NOMO-1 treated with DMSO at 0.1 percent for 48 hours (cell line): ENCODE results near the gene WBP2.

ENCODE experiments used
- DNase-seq: peaks from one replicate; lab custom pipeline; 2025; ENCODE audit not compliant: unreplicated experiment; lab: John Stamatoyannopoulos, UW

WBP2 gene

DNA sequence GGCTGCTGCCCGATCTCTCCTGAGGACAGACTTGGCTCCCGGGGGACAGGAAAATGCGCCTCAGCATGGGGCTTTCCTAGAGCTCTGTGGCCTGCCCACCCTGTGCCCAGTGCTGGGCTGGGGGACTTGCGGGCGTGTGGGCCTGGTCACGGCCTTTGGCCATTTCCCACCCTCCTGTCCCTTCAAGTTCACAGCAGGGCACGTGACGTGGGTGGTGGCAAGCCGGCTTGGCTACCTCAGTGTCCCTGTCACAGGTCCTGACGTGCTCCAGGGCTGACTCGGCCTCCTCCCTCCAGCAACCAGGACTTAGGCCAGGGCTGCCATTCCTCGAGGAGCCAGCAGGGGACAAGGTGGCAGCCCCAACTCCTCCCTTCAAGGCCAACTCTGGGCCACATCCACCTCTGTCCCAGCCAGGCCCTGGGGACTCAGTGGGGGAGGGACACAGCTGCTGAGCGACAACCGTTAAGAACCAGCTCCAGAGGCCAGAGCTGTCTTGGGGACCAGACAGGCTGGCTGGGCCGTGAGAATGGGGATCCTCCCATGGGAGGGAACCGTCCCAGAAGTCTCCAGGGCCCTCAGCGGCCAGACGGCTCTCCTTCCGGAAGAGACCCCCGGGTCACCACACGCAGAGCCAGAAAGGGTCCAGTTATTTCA, 9.9 kb downstream of the WBP2 start:
- DNase-seq: peak; percentile 51

DNA sequence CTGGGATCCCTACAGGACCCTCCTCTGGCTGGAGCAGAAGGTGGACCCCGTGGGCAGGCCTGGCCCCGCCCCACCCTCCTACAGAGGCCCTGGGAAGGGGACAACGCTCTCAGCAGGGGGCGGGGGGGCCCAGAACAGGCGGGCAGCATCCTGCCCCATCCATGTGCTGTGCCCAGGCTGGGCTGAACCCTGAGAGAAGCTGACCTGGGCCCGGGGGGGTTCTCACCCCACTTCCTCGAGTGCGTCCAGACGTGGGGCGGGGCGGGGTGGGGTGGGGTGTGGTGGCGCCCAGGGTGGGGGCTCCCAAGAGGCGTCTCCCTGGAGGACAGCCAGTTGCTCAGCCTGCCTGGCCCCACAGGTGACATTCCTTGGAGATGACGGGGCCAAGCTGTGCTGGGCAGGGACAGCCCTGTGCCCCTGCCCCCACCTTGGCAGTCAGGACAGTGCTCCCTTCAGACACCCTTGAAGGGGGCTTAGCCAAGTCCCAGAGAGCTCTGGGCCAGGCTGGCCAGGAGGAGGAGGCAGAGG, 10.5 kb downstream of the WBP2 start:
- DNase-seq: no peak

DNA sequence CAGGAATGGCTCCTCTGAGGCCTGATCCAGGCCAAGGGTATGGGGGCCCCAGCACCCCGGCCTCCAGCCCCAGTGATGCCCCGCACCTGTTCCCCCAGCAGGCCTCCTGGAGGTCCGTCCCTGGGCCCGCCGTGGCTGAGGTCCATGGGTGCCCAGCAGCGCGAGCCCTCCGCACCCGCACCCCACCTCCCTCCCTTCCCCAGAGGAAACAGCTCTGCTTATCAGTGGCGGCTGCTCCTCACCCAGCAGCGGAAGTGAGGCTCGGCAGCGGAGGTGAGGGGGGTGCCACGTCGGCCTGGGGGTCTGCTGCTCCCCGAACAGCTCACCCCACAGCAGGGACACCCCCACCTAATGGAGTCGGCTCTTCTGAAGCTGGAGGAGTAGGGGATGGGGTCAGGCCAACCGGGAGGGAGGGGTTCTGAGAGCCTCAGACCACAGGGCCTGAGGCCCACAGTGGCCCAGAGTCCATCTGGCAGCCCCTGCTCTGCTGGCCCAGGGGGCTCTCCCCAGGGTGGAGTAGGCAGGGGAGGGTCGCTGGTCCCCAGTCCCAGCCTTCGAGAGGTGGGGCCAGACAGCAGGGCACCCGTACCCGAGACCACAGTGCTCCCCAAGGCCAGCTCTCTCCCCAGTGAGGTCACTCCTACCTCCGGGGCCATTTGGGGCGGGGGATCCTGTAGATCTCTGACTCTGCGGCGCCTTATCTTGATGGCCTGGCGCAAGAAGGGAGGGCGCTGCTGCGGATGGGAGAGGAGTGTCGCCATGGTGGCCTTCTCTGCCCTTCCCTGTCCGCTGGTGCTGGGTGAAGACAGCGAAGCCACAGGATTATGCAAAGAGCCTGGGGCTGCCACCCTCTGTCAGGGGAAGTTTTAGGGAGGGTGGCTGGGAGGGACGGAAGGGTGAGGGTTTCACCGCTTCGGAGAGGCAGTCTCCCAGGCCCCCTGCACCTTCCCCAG, 11.3 kb downstream of the WBP2 start, which contains the start of gene UNC13D:
Gene UNC13D, minus strand, starts transcription at position 828 of the 953 bp plus-strand sequence. Its CDS starts 67 bp downstream, at position 761.
- DNase-seq: peak; percentile 36

DNA sequence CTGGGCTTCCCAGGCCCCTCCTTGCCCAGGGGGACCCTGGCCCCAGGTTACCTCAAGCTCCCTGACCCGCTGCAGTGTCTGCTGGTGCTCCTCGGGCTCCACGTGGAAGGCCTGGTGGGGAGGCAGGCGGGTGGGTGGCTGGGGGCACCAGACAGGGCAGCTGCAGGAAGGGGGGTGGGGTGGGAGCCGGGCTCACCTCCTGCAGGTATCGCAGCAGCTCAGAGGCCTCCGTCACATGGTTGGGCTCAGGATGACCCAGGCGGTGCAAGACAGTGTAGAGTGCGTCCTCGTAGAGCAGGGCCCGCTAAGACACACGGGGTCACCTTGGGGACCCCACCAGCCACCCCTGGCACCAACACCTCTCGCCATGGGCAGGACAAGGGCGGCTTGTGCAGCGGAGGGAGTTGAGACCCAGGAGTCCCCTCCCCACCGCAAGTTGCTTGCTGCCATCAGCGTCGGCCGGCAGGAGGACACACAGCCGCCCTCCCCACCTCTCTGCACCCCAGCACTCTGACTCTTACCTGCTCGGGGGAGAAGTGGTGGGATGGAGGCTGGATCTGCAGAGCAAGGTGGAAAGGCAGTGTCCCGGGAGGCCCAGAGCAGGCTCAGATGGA, 12.1 kb downstream of the WBP2 start:
- DNase-seq: no peak

DNA sequence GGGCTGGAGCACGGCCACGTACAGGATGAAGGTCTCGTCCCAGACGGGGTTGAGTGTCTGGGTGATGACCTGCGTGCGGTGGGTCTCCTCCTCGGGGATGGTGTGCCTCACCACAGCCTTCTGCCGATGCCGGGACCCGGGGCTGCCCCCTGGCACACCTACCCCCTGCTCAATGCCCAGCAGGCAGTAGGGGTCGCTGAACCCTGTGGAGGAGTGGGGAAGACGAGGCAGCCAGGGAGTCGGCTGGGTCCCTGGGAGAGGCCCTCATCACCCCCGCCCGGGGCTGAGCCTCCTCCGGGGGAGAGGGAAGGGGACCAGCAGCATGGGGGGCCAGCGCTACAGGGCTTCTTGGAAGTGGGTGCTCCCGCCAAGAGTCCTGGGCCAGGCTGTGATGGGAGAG, 12.7 kb downstream of the WBP2 start:
- no peak for DNase-seq

DNA sequence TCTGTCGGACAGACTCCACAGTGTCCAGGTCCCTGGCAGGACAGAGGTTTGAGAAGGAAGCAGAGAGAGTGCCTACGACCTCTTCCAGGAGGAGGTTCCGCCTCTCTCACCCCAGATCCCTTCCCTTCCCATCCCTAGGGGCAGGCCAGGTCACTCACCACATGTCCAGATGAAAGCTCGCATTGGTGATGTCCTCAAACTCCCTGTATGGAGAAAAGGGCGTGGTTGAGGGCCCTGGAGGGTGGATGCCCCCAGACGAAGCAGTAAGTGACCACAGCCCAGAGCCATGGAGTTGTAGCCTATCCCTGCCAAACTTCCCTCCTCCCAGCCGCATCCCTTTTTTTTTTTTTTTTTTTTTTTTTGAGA, 14.4 kb downstream of the WBP2 start:
- no peak for DNase-seq

DNA sequence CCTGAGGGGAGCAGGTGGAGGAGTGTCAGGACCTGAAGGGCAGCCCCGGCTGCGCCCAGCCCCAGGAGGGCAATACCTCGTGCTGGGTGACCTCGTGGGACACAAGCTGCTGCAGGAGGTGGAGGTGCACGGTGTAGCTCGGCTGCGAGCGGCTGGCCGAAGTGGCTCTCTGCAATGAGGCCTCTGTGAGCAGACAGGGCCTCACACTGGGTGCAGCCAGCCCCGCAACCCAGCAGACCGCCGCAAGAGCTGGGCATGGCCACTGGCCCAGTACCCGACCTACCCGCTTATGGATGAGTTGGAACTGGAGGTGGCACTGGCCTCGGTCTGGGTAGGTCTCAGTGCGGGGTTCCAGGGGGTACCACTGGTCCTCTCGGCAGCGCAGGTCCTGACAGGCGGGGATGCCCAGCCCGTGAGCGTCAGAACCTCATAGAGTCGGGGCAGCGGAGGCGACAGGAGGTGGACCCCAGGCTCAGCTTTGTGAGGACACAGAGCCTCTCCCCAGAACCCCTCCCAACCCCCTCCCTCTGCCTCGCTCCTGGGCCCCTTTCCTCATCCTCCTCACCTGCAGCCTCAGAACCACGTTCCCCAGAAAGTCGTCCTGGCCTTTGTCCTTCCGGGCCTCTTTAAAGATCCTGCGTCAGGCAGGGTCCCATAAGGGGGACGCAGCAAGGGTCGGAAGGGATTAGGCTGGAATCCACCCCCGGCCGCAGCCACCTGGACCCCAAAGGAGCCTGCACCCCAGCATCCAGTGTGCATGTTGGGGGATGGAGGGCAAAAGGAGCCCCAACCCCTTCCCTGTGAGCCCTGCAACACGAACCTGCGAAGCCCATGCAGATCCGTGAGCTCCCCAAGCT, 15.0 kb downstream of the WBP2 start:
- DNase-seq: no peak

DNA sequence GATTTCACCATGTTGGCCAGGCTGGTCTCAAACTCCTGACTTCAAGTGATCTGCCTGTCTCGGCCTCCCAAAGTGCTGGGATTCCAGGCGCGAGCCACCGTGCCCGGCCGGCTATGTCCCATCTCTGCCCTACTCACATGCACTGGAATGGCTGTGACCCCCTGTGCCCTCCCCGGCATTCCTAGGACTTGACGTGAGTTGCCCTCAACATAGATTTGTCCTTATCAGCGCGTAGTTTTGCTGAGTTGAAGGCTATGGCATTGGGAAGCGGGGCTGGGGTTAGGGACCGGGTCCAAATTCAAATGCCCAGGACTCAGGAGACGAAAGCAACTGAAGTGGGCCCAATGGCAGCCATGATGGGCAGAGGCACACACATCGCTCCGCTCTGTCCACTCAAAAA, 16.7 kb downstream of the WBP2 start:
- DNase-seq: no peak

DNA sequence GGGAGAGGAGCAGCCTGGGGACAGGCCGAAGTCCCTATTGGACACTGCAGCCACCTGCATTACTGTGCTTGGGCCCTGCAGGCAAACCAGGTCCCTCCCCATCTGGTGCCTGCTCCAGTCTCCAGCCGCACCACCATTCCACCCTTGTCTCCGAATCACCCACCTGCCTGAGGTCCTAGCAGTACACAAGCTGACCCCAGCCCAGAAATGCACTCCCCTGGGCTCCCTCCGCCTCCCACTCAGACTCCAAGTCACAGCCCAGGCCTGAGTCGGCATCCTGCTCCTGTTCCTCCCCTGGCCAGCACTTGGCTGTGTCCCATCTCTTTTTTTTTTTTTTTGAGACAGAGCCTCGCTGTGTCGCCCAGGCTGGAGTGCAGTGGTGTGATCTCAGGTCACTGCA, 17.2 kb downstream of the WBP2 start:
- no peak for DNase-seq

DNA sequence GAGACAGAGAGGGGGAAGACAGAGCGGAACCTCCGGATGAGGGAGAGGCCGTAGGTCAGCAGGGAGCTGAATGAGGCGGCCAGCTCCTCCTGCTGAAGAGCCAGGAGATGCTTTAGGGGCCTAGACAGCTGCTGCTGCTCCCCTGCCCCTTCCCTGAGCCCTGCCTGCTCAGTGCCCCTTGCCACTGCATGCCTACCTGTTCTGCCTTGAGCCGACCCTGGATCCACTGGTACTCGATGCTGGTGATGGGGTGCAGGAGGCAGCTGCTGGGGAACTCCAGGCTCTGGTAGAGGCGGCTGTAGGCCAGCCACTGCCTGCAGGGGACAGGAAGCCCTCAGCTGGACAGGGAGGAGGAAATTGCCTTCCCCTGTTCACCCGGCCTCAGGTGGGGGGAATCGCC, 18.5 kb downstream of the WBP2 start:
- DNase-seq: no peak

DNA sequence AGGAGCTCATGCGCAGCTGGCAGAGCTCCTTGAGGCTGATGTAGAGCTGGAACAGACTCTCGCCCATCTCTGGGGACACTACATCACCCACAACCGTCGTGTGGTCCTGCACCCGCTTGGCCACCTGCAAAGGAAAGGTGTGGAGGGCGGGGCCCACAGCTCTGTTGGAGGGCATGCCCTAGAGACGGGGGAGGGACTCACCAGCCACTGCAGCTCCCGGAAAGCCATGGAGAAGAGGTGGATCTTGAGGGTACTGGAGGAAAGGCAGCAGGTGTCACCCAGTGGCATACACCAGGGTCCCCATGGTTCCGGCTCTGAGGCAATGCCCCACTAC, 19.5 kb downstream of the WBP2 start:
- DNase-seq: no peak

DNA sequence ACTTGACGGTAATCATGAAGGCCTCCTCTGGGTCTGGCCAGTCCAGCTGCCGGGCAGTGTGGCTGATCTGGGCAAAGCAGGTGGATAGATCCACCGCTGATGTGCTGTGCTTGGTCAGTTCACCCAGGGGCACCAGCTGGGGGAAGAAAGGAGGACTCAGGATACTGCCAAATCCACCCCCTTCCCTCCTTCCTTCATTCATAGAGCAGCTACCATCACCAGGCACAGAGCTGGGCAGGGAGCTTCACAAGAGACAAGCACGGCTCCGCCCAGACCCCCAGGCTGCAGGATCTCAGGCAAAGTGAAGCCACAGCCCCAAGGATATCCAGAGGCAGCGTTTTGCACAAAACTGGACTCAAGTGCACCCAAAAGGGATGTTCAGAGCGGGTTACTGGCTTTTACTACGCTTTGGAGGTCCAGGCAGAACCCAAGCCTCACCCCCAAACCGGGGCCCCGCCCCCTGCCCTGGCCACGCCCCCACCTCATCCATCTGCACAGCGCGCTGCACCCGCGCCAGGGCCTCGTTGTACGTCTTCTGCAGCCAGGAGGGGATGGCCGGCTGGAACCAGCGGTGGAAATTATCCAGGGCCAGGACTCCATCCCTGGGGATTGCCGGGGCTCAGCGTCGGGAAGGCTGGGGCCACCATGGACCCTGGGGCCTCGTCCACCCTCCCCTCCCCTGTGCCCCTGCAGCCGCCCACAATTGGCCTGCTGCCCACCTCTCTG, 20.0 kb downstream of the WBP2 start:
- DNase-seq: no peak

DNA sequence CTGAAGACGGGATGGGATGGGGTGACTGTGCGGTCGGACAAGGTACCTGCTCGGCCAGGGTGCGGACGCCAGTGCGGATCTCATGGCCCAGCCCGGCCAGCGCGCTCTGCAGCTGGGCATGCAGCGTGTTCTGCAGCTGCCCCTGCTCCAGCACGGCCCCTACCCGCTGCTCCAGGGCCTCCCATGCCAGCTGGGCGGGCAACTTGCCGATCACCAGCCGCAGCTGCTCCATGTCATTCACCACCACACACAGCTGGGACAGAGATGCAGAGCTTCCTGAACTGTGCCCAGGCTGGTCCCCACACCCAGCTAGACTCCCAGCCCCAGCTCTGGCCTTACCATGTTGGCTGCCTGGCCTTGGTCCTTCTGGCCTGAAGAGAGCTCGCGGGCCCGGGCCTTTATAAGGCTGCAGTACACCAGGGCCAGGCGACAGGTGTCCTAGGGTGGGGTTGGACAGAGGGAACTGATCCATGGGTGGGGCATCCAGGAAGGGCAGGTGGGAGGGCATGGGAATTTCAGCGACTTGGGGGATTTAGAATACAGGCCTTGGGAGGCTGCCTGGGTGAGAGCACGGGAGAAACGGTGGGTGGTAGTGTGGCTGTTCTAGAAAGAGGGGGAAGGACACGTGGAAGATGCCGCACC, 20.7 kb downstream of the WBP2 start:
- no peak for DNase-seq

DNA sequence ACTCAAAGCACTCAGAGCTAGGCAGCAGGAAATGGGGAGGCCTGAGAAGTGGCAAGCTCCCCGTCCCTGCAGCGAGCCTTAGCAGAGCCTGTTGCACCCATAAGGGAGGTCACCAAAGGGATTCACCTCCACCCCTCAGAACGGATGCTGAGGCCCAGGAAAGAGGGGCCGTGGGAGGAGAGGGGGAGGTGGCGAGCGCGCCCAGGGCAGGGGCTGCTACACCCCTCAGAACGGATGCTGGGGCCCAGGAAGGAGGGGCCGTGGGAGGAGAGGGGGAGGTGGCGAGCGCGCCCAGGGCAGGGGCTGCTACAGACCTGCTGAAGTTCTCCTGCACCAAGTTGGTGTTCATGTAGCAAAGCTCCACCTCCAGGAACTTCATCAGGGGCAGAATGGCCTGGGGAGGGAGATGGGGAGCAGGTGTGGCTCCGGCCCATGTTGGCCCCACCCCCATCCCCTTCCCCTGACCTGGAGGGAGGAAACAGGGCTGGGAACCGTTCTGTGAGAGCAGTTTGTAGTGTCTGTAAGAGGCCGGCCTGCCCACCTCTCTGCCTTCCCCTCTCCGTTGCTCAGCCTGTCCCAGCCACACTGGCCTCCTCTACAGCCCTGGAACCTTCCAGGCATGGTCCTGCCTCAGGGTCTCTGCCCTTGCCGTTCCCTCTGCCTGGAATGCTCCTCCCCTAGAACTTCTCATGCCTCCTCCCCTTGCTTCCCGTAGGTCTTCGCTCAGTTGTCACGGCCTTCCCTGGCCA, 22.3 kb downstream of the WBP2 start:
- no peak for DNase-seq

DNA sequence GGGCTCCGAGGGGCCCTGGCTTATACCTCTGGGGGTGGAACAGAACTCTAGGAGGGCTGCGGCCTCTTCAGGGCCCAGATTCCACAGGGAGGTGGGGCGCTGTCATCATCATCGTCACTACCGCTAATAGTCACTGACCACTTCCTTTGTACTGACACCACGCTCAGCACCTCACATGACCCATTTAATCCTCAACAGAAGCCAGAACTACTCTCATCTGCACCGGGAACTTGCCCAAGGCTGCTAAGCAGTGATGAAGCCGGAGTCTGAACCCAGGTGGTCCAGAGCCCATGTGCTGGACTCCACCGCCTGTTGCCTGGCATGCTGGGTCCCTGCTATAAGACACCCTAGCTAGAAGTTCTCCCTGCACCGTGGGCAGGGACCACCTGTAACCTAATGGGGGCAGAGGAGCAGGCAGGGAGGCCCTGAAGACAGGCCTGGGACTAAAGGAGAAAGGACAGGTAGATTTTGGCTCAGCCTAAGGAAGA, 22.9 kb downstream of the WBP2 start:
- DNase-seq: peak; percentile 49

DNA sequence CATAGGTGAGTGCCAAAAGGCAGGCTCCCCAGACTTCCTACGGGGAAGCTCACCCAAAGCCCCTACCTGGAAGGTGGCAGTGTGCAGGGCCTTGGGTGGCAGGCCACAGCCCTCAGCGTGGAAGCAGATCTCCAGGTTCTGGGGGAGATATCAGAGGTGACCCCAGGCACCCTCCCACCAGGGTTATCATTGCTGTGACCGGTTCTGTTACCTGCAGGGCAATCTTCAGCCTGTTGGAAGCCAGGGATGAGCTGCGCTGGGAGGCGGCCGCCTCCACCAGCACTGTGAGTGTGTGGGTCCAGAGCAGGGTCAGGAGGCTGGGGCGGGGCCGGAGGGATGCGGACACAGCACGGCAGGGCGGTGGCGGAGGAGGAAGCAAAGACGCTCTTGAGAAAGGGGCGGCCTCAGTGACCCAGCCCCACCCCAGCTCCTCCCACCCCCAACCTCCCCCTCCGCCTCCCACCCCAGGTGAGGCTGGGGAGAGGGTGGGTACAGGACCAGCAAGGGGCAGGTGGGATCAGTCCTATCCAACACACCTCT, 24.0 kb downstream of the WBP2 start:
- no peak for DNase-seq

DNA sequence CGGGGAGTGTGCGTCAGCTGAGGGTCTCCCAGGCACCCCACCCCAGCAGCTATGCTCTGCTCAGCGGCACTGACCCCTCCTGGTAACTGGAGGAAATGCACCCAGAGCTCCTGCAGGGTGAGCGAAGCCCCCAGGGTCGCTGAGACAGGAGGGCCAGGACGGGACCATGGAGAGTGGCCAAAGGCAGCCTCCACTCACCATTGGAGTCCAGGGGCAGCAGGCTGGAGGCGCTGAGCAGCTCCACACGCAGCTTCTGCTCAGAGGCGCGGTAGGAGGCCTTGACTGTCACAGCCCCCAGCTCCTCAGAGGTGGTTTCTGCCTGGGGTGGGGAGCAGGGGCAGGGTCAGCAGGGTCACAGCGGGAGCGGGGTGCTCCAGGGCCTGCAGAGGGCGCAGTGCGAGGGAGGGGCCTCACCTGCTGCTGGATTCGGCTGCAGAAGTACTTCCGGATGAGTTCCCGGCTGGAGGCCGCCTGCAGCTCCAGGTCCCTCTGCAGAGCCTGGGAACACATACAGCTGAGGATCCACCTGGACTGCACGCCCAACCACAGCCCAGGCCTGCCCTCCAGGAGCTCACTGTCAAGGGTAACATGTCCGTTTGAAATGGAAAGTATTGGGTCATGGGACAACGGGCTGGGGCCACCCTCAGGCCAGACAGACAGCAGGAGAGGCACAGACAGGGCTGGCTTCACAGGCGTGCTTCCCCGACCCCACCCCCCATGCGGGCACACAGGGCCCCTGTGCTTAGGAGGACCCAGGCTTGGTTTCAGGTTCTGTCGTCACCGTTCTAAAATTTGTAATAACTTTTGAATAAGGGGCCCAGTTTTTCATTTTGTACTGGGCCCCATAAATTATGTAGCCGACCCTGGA, 24.7 kb downstream of the WBP2 start:
- DNase-seq: no peak

DNA sequence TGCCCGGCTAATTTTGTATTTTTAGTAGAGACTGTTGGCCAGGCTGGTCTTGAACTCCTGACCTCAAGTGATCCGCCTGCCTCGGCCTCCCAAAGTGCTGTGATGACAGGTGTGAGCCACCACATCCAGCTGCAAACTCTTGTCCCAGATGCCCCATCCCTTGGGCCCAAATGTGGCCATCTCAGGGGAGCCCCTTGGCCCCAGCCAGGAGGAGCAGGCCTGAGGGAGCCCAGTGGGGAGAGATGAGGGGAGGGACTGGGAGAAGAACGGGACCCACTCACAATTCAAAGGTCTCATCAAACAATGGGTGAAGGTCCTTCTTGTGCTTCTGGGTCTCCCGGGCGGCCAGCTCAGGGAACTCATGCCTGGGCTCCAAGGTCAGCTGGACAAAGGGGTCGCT, 25.4 kb downstream of the WBP2 start:
- DNase-seq: no peak
